Smooth muscle cell (in vitro differentiated cells): ENCODE data around the gene GCLM. TPM values are rescaled to one million over a fixed set of nuclear protein-coding genes. Genes with fewer than 3 reads are reported as not detected.
A peak's percentile ranks its signal among the peaks of the same experiment; 100 is the strongest.

Experiments
- DNase-seq: peaks from one replicate; lab custom pipeline; 2025; ENCODE audit not compliant: unreplicated experiment; lab: John Stamatoyannopoulos, UW
- H2AFZ ChIP-seq: fragments of 200-600 bp; sonication (generic); 2 replicates; pipeline ENCODE4 v1.6.0; 2016; ENCODE audit warnings: antibody characterized with exemption, low read depth, mild to moderate bottlenecking
- H3F3A ChIP-seq: fragments of 200-600 bp; sonication (generic); 2 replicates; pipeline ENCODE4 v1.6.0; 2017; ENCODE audit warnings: antibody characterized with exemption, low read depth
- H3K27ac ChIP-seq: fragments of 200-600 bp; sonication (generic); 2 replicates; pipeline ENCODE4 v1.5.1; 2016; ENCODE audit warnings: low read depth, mild to moderate bottlenecking
- H3K27me3 ChIP-seq: fragments of 200-600 bp; sonication (generic); 2 replicates; pipeline ENCODE4 v1.6.1; 2016; ENCODE audit warnings: low read depth, mild to moderate bottlenecking
- H3K36me3 ChIP-seq: fragments of 200-600 bp; sonication (generic); 2 replicates; pipeline ENCODE4 v1.5.1; 2016; ENCODE audit warnings: low read depth
- H3K4me1 ChIP-seq: fragments of 200-600 bp; sonication (generic); 2 replicates; pipeline ENCODE4 v1.5.1; 2016; ENCODE audit warnings: low read depth
- H3K4me2 ChIP-seq: fragments of 200-600 bp; sonication (generic); 2 replicates; pipeline ENCODE4 v1.6.0; 2016; ENCODE audit warnings: mild to moderate bottlenecking
- H3K4me3 ChIP-seq: fragments of 200-600 bp; sonication (generic); 2 replicates; pipeline ENCODE4 v1.5.1; 2016; ENCODE audit warnings: mild to moderate bottlenecking
- H3K79me2 ChIP-seq: fragments of 200-600 bp; sonication (generic); 2 replicates; pipeline ENCODE4 v1.6.0; 2016; ENCODE audit warnings: low read depth, mild to moderate bottlenecking
- H3K9ac ChIP-seq: fragments of 200-600 bp; sonication (generic); 2 replicates; pipeline ENCODE4 v1.6.0; 2016; ENCODE audit warnings: low read depth
- H3K9me3 ChIP-seq: fragments of 200-600 bp; sonication (generic); replicated peaks from 2 replicates; pipeline ENCODE4 v1.5.1; 2016; ENCODE audit warnings: low read depth
- H4K20me1 ChIP-seq: fragments of 200-600 bp; sonication (generic); 2 replicates; pipeline ENCODE4 v1.6.0; 2016; ENCODE audit warnings: low read depth
- CTCF ChIP-seq: fragments of 200-600 bp; sonication (generic); IDR thresholded peaks from 2 replicates; pipeline ENCODE4 v1.5.1; 2017; ENCODE audit warnings: borderline replicate concordance, mild to moderate bottlenecking, antibody characterized with exemption; ENCODE audit not compliant: insufficient read depth, poor library complexity, severe bottlenecking
- WGBS: methylation state at CpG from one replicate; pipeline ENCODE4 v1.1.7; 2016; ENCODE audit warnings: low lambda C conversion rate; 5-methylcytosine and 5-hydroxymethylcytosine counted together
- polyA plus RNA-seq: library from polyadenylated mRNA; unstranded; fragments of >200 nt; fragmentation: Nextera tagmentation; extraction: Ambion mirVana; gene quantifications from 2 replicates; pipeline ENCODE4 v1.2.1, GENCODE V29; 2016
- total RNA-seq: library from RNA; depleted of rRNA; stranded (reverse); fragments of >200 nt; gene quantifications from 2 replicates; pipeline ENCODE4 v1.2.3, GENCODE V29; 2014

GCLM gene
- total and polyA plus RNA-seq, 2 experiments from 2014 or later = 9.7 to 15.9 TPM

- no peak overlapping the region for H3K4me2 ChIP-seq
- H3K9ac ChIP-seq = no peak overlapping the region
- no peak overlapping the region for H2AFZ ChIP-seq
- H3K27ac ChIP-seq = no peak overlapping the region
- H3F3A ChIP-seq = peaks cover 10% of the 10 kb centered on the region
- TF ChIP-seq CTCF = no peak
- peaks cover 63% of the 10 kb centered on the region for H3K79me2 ChIP-seq
- no peak overlapping the region for H3K4me3 ChIP-seq
- H3K36me3 ChIP-seq = no peaks in the 10 kb centered on the region
- no peaks in the 10 kb centered on the region for H3K9me3 ChIP-seq
- no peaks in the 10 kb centered on the region for H3K27me3 ChIP-seq
- H3K4me1 ChIP-seq = peaks cover 11% of the 10 kb centered on the region
- DNase-seq = no peak
- 82% methylated on average over 2 of the region's 2 CpGs for WGBS
- H4K20me1 ChIP-seq = peaks cover 7% of the 10 kb centered on the region
Measured at GRCh38 chr1:93905734-93906133, 3.5 kb downstream of the GCLM start.

GRCh38 chr1:93905051-93905450 lies 4.2 kb downstream of the GCLM start:
- Histone ChIP-seq H3K4me1 (peaks cover 11% of the 10 kb centered on the region), H3K9me3 (no peaks in the 10 kb centered on the region), H3K36me3 (no peaks in the 10 kb centered on the region), H3K27ac (no peak overlapping the region), H3K79me2 (peaks cover 63% of the 10 kb centered on the region), H3K9ac (no peak overlapping the region), H3F3A (peaks cover 3% of the 10 kb centered on the region), H3K4me3 (no peak overlapping the region), H3K27me3 (no peaks in the 10 kb centered on the region), H3K4me2 (no peak overlapping the region), H4K20me1 (peaks cover 7% of the 10 kb centered on the region), H2AFZ (no peak overlapping the region)
- 100% methylated on average over 1 of the region's 1 CpG for WGBS
- TF ChIP-seq CTCF = no peak
- no peak for DNase-seq

- no peak overlapping the region for H3K4me3 ChIP-seq
- no peaks in the 10 kb centered on the region for H3K27me3 ChIP-seq
- peaks cover 7% of the 10 kb centered on the region for H4K20me1 ChIP-seq
- H3K27ac ChIP-seq = peak overlapping the region; percentile 13
- H3K36me3 ChIP-seq = no peaks in the 10 kb centered on the region
- H3F3A ChIP-seq = no peaks in the 10 kb centered on the region
- no peaks in the 10 kb centered on the region for H3K9me3 ChIP-seq
- H3K4me2 ChIP-seq = peak overlapping the region; percentile 20
- no peak overlapping the region for H3K9ac ChIP-seq
- DNase-seq = no peak
- WGBS = 51% methylated on average over 2 of the region's 2 CpGs
- H2AFZ ChIP-seq = no peak overlapping the region
- peaks cover 11% of the 10 kb centered on the region for H3K4me1 ChIP-seq
- H3K79me2 ChIP-seq = peaks cover 68% of the 10 kb centered on the region
- no peak for TF ChIP-seq CTCF
Measured at GRCh38 chr1:93904228-93904627, 5.0 kb downstream of the GCLM start.

GRCh38 chr1:93900723-93901504 lies 8.3 kb downstream of the GCLM start:
- peaks cover 39% of the 10 kb centered on the region for H3K79me2 ChIP-seq
- H3K27ac ChIP-seq = no peak overlapping the region
- DNase-seq = no peak
- no peaks in the 10 kb centered on the region for H4K20me1 ChIP-seq
- H3K9ac ChIP-seq = no peak overlapping the region
- no peaks in the 10 kb centered on the region for H3K27me3 ChIP-seq
- H2AFZ ChIP-seq = no peak overlapping the region
- H3K9me3 ChIP-seq = no peaks in the 10 kb centered on the region
- no peak overlapping the region for H3K4me3 ChIP-seq
- no peak overlapping the region for H3K4me2 ChIP-seq
- H3K36me3 ChIP-seq = peaks cover 4% of the 10 kb centered on the region
- no peak for TF ChIP-seq CTCF
- H3K4me1 ChIP-seq = no peaks in the 10 kb centered on the region
- WGBS = 98% methylated on average over 3 of the region's 3 CpGs
- H3F3A ChIP-seq = no peaks in the 10 kb centered on the region
